RPMI8226 (cell line): ENCODE data around the gene SLMAP.
"Not testable (repeated sequence)": the region's sequence is repeated elsewhere in the genome, so short reads cannot be mapped to it uniquely, and the experiment has no call there.

Experiments used
- DNase-seq: peaks from one replicate; pipeline ENCODE4 v3.0.0-alpha.2; 2015

Gene SLMAP

DNA sequence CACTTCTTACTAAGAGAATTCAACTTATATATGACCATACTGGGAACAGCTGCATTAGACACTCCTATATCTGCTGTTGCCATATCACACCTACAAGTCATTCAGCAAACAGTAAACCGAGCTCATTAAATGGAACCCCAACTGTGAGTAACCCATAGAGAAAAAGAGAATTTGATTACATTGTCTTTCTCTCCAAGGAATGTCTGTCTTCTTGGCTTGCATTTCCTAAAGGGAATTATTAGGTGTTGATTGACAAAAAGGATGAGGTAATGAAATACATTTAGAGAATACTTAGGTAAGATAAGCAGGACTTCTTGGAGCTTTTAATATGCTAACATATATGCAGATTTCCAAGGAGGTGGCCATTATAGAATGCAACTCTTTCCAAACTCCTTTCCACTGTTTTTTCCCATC is 76.8 kb downstream of the SLMAP start:
- DNase-seq: no peak

- DNase-seq: no peak
These were observed 77.7 kb downstream of the SLMAP start for GRCh38 chr3:57833763-57834162.

DNA sequence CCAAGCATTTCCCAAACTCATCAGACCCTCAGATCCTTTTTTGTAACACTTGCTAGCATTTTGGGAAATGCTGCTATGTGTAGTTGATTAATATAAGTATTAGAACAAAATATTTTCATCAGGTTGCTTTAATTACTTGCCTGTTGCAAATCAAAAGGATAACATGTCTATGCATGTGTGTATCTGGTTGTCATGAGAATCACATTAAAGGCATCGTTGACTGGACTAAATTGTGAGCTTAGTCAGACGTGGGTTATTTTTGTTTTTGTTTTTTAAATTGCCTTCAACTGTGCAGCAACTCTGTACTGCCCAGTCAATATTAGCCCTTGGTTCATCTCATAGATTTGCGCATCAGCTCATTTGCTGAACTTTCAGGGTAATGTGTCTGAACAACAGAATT is 81.6 kb downstream of the SLMAP start:
- DNase-seq: no peak

- no peak for DNase-seq
These were observed 82.5 kb downstream of the SLMAP start for GRCh38 chr3:57838627-57839026.

- no peak for DNase-seq
These were observed 84.4 kb downstream of the SLMAP start for GRCh38 chr3:57840473-57840872.

- no peak for DNase-seq
These were observed 85.7 kb downstream of the SLMAP start for GRCh38 chr3:57841818-57842217.

GRCh38 chr3:57848177-57848738 is 92.1 kb downstream of the SLMAP start:
- no peak for DNase-seq

DNA sequence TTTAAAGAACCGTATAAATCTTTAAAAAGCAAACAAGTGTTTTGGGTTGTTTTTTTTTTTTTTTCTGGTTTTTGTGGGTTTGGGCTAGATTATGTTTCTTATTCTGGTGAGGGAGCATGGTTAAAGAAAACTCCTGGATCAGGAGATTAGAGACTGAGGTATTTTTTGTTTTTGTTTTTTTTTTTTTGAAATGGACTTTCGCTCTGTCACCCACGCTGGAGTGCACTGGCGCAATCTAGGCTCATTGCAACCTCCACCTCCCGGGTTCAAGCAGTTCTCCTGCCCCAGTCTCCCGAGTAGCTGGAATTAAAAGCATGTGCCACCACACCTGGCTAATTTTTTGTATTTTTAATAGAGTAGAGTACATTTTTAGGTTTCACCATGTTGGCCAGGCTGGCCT is 95.2 kb downstream of the SLMAP start:
- DNase-seq: no peak

DNA sequence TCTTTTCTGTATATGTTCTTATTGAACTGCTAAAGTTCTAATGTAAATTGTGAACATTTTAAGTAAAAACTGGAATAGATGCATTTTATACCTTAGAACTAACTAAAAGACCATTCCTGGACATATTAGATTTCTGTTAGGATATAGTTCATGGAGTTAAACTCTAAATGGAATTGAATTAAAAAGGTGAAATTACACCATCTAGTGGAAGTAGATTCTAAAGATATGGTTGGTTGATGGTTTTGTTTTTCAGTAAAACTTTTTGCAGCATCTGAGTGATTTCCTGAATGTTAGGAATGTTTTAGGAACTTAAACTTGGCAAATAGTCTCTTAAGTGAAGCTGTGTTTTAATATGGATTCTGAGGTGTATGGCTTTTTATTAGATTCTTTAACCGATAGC is 96.8 kb downstream of the SLMAP start:
- no peak for DNase-seq

DNA sequence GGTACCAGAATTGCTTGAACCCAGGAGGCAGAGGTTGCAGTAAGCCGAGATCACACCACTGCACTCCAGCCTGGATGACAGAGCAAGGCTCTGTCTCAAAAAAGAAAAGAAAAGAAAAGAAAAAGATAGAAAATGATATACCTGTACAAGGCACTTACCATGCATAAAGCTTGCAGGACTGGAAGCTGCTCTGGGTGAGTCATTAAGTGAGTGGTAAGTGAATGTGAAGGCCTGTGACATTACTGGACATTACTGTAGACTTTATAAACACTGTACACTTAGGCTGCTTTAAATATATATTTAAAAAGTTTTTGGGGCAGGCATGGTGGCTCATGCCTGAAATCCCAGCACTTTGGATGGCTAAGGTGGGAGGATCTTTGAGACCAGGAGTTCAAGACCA is 99.2 kb downstream of the SLMAP start:
- DNase-seq: no peak

DNA sequence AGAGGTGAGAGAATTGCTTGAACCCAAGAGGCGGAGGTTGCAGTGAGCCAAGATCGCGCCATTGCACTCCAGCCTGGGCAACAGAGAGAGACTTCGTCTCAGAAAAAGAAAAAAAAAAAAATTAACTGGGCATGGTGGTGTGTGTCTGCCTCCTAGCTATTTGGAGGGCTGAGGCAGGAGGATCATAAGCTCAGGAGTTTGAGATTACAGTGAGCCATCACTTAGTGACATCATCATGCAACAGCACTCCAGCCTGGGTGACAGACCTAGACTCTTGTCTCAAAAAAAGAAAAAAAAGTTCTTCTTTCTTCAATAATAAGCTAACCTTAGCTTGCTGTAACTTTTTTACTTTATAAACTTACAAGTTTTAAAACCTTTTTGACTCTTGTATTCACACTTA is 99.8 kb downstream of the SLMAP start:
- DNase-seq: no peak

DNA sequence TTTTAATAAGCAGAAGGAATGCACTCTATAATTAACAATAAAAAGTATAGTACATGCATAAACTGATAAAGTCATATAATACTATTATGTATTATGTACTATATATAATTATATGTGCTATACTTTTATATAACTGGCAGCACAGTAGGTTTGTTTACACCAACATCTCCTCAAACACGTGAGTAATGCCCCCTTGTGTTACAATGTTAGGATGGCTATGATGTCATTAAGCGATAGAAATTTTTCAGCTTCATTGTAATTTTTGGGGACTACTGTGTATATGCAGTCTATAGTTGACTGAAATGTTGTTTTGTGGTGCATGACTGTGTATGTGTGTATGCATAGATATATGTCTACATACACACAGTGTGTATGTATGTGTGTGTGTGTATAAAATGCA is 100.6 kb downstream of the SLMAP start:
- no peak for DNase-seq

DNA sequence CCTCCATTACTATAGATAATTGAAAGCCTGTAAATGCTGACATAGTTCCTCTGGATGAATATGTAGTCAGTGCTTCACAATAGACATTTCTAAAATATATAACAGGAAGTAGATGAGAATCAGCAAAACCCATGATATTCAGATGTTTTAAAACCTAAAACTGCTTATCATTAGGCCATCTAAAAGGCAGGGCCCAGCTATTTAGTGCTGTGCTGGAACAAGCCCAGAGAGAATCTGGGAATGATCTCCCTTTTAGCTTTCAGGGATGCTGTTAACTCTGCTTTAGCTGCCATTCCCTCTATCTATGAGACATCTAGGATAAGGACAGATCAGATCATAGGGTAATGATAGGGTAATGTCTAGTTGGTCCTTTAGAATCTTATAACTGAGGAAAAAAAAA is 106.8 kb downstream of the SLMAP start:
- no peak for DNase-seq

DNA sequence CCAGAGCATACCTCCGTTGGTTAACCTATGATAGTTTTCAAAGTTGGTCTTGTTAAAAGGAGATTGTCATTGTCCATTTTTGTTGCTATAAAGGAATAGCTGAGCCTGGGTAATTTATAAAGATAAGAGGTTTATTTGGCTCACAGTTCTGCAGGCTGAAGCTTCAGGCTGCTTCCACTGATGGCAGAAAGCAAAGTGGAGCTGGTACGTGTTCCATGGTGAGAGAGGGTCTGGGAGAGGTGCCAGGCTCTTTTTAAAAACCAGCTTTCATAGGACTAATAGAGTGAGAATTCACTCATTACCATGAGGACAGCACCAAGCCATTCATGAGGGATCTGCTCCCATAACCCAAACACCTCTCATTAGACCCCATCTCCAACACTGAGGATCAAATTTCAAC is 107.3 kb downstream of the SLMAP start:
- DNase-seq: no peak

DNA sequence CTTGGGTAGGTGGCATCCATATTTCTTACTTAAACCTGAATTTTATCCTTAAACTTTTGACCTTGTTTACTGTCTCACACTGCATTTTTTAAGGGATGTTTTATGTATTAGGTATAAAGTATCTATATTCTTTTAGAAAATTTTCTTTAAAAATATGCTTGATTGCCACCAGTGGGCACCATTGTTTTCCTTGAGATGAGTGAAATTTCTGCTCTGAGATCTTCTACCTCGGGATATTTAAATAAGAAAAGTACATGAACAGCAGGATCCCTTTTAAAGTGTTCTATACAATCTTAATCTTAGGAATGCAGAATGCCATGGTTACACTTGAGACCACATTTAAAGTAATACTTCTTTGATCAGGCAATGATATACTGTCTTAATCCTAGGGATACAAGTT is 108.7 kb downstream of the SLMAP start:
- DNase-seq: no peak

DNA sequence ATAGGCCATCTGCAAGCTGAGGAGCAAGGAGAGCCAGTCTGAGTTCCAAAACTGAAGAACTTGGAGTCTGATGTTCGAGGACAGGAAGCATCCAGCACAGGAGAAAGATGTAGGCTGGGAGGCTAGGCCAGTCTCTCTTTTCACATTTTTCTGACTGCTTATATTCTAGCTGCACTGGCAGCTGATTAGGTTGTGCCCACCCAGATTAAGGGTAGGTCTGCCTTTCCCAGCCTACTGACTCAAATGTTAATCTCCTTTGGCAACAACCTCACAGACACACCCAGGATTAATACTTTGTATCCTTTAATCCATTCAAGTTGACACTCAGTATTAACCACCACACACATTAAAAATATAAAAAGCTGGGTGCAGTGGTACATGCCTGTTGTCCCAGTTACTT is 113.0 kb downstream of the SLMAP start:
- DNase-seq: not testable (repeated sequence)

GRCh38 chr3:57872606-57873005 is 116.5 kb downstream of the SLMAP start:
- no peak for DNase-seq

DNA sequence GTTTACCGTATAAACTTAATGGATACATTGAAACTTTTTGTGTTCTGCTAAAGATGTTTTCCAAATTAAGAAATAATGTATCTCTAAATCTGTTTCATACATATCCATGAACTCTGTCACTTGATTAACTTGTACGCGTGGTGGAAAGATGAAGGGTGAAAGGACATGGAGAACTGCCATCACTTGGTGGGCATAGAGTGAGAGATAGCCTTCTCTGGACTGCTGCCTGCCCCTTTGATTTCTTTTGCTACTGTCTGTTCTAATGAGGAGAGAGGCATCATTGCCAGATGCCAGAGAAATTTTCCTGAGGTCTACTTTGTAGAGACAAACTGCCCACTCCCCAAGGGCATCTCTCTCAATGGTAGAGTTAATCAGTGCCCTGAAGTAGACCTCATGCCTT is 120.5 kb downstream of the SLMAP start:
- no peak for DNase-seq

- no peak for DNase-seq
These were observed 121.0 kb downstream of the SLMAP start for GRCh38 chr3:57877116-57877515.

- not testable (repeated sequence) for DNase-seq
These were observed 128.3 kb downstream of the SLMAP start for GRCh38 chr3:57884436-57884835.

DNA sequence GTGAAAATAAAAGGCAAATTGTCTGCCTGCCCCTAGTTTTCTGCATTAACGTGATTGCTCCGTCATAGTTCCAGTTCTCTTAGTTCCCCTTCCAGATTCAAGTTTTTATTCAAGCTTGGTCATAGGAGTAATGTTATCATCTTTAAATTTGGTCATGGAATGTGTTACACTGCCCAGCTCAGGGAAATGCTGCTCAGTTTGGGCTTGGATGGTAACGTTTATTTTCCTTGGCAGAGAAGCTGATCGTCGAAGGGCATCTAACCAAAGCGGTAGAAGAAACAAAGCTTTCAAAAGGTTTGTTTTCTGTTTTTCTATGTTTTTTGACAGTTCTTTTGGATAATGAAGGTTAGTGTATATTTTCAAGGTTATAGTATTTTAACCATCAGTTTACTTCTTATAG is 133.7 kb downstream of the SLMAP start:
- DNase-seq: no peak

- DNase-seq: no peak
These were observed 134.8 kb downstream of the SLMAP start for GRCh38 chr3:57890874-57891273.

DNA sequence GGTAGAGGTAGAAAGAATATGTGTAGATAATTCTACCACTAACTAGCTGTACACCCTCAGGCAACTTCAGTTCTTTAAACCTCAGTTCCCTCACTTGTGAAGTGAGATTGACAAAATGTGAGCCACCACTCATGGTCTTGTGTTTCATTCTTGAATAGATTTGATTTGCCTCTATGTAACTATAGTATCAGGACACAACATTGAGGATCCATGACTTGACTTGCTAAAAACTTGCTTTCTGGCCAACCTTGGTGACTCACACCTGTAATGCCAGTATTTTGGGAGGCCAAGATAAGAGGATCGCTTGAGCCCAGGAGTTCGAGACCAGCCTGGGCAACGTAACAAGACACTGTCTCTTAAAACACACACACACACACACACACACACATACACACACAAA is 136.3 kb downstream of the SLMAP start:
- no peak for DNase-seq

DNA sequence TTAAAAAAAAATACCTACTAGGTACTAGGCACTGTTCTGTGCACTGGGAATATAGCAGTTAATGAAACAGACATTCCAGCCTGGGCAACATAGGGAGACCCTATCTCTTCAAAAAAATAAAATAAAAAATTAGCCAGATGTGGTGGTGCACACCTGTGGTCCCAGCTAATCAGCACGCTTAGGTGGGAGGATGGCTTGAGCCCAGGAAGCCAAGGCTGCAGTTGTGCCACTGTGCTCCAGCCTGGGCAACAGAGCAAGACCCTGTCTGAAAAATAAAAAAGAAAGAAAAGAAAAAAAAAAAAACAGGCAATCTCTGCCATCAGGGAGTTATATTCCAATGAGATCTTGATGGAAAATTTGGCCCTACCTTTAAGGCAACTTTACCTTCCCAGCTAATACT is 137.0 kb downstream of the SLMAP start:
- DNase-seq: no peak

DNA sequence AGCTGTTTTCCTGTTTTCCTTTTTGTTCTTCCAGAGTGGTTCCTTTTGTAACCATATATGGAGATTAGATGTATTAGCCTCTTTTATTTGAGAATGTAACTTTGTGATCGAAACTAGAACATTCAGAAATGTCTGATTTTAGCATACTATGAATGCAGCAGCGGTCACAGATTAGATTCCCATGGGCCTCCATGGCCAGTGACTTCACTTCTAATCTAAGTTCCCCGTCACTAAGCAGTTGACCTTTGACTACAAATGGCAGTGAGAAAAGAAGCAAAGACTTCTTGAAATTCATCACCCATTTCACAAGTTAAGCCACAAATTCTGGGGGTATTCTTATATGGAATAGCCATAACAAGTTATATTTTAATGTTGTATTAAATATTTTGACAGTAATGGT is 137.6 kb downstream of the SLMAP start:
- DNase-seq: no peak

- no peak for DNase-seq
These were observed 139.9 kb downstream of the SLMAP start for GRCh38 chr3:57896031-57896430.
